Activated CD4-positive, CD25-positive, alpha-beta regulatory T cell (primary cell): ENCODE data around the gene HIVEP3.

Experiments
- DNase-seq, 4 experiments: peaks; one replicate each; lab custom pipeline; 2025; lab: John Stamatoyannopoulos, UW

Gene HIVEP3

GRCh38 chr1:41464885-41465284 is 453.8 kb downstream of the HIVEP3 start:
- no peak for DNase-seq

- DNase-seq, result no peak
Measured at GRCh38 chr1:41463516-41463915, 455.2 kb downstream of the HIVEP3 start.

- no peak for DNase-seq
Measured at GRCh38 chr1:41462680-41463004, 456.1 kb downstream of the HIVEP3 start.

GRCh38 chr1:41461790-41462679 is 456.7 kb downstream of the HIVEP3 start:
- DNase-seq, result no peak

GRCh38 chr1:41456847-41457540 is 461.7 kb downstream of the HIVEP3 start:
- no peak for DNase-seq
